GM19025 (cell line): ENCODE data around the gene NRK.
"Not testable (repeated sequence)": the region's sequence is repeated elsewhere in the genome, so short reads cannot be mapped to it uniquely, and the experiment has no call there.

ENCODE experiments used
- ATAC-seq: cut with Tn5 transposase; IDR thresholded peaks from one replicate; pipeline ENCODE4 v1.9.1; 2021; ENCODE audit warnings: mild to moderate bottlenecking, low read depth, moderate library complexity; ENCODE audit not compliant: unreplicated experiment

The NRK gene

DNA sequence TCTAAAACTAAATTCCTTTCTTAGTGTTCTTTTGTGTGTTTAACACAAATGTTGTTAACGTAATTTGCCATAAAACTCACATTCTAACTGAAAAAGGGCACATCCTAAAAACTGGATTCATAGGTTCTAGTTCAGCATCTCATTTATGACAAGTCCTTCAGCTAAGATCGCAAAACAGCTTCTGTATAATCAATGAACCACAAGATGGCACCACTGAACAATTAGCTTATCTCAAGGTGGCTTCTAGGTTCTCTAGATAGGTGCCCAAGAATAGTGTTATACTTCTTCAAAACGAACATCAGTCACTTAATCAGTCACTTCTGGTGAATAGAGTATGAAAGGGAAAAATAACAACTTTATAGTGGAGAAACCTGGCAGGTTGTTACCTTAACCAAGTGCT is 54.3 kb downstream of the NRK start:
- no peak for ATAC-seq

DNA sequence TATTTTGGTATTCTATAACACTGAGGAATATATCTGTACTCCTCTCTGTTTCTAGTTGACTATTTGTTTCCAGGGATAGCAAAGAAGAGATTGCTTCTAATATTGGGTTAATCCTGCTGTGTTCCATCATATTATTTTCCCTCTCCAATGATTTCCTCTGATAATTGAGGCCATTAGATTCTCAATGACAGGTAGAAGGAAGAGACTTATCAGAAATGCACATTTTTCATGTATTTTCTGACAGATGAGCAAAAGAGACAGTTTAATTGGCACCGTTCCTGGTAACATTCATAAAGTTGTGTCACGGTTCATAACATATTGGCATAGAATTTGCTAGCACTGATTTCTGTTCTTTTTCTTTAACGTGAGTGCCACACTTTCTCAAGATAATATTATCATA is 58.2 kb downstream of the NRK start:
- ATAC-seq: no peak

DNA sequence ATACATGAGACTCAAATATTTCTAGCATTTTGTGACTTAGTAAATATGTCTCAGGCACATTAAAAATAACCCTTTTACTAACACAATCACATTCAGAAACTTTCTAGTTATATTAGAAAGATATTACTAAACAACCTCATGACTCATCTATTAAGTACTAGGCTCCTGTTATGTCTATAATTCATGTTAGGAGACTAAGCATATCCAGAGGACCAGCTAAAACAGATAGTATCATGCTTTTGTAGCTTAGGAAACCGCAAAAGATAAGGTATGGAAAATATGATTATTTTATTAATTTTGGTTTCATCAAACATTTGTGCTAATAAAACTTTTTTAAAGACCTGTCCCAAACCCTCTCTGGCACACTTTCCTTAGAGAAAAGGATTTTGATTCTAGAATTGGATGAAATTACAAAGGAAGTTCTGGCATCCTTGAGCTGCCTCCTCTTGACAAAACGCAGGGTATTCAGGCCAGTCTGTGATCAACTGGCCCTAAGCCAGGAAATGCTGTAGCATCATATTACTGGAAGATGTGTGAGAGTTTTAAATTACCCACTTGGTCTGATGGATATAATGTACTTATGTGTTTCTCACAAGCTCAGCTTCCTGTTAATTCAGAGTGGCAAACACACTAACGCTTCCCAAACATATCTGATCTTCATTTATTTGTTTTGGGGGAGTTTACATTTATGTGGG is 60.4 kb downstream of the NRK start:
- ATAC-seq: no peak

DNA sequence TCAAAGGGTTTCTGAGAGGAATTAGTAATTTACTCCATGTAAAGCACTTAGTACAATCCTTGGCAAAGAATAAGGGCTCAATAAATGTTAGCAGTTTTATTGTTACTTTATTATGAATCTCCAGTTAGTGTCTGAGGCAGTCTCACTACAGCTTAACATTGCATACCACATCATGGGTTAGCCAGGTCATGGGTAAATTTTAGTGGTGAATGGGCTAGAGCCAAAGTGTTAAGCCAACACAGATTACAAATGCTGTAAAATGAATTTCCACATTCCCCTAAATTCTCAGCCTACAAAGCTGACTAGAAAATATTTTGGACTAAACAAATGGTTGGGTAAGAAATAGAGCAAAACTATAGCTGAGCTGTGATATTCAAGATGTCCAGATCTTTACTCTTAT is 72.4 kb downstream of the NRK start:
- ATAC-seq: no peak

DNA sequence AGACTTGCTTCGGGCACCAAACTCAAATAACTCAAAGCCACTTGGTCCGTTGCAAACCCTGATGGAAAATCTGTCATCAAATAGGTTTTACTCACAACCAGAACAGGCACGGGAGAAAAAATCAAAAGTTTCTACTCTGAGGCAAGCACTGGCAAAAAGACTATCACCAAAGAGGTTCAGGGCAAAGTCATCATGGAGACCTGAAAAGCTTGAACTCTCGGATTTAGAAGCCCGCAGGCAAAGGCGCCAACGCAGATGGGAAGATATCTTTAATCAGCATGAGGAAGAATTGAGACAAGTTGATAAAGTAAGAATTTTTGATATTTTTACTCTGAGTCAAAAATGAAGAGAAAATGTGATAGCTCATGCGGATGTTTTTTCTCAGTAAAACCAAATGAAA is 87.2 kb downstream of the NRK start:
- no peak for ATAC-seq

DNA sequence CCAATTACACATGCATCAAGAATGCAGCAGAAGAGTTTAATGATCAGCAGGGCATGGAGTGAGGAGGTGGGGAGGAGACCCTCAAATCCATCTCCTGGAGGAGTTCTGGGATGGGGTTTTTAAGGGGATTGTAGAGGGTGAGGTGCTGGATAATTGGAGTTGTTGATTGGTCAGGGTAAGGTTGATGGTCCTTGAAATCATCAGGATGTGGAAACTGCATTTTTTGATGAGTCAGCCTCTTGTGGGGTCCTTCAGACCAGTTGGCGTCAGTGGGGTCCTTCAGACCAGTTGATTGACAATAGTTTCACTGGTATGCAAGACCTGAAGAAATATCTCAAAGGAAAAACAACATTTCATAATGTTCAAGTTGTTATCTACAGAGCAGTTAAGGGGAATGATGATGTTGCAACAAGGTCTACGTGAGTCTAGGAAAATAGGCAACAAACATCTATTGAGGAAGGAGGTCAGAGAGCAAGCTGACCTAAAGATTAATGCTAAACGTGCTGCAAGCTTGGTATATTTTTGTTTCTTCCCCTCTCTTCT is 88.3 kb downstream of the NRK start:
- no peak for ATAC-seq

DNA sequence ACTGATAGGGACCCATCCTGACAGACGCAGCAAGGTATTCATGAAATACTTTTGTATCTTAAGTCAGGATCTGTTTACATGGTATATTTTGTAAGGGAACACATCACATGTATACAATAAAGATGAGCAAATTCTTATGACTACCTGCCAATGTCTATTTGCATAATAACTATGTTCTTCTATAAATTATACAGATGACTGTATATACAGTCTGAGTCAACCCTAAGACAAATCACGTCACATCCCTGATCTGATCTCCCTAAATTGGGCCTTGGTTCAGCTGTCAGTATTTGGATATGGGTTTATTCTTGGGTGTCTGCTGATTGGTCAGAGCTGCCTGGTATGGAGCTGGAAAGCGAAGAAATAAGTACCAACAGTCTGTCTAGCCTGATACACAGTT is 122.9 kb downstream of the NRK start:
- ATAC-seq: no peak

DNA sequence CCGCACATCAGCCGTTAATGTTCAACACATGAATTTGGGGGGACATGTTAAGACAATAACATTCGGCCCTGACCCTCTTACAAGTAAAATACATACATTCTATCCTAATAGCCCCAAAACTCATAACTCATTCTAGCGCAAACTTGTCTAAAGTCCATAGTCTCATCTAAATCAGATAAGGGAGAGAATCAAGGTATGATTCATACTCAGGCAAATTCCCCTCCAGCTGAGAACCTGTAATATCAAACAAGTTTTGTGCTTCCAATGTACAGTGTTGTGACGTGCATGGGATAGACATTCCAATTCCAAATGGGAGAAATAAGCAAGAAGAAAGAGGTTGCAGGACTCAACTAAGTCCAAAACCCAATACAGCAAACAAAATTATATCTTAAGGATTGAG is 147.1 kb downstream of the NRK start:
- no peak for ATAC-seq

DNA sequence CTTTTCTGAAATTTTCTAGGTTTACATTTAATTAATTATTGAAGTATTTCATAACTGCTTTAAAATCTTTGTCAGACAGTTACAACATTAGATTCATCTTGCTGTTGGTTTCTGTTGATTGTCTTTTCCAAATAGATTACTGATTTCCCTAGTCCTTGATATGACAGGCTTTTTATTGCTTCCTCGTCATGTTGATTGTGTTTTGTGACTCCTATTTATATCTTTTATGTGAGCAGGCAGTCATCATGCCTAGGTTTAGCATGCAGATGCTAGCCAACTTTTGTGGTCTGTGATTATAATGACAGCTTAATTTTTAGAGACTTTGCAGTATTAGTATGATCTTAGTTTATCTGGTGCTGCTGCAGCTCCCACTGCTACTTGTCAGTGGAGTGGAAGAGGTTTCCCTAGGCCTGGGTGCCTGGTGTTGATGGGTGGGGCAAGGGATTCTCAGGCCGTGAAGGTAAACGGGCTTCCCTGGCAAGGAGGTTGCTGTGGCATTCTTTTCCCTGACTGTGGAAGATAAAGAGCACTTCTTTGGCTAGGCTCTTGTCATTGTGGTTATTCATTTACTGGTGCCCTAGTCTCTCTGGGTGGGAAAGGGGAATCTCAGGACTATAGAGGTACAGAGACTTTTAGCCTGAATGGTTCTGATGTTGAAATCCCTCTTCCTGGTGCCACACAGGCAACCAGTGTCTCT is 150.5 kb downstream of the NRK start:
- ATAC-seq: no peak

DNA sequence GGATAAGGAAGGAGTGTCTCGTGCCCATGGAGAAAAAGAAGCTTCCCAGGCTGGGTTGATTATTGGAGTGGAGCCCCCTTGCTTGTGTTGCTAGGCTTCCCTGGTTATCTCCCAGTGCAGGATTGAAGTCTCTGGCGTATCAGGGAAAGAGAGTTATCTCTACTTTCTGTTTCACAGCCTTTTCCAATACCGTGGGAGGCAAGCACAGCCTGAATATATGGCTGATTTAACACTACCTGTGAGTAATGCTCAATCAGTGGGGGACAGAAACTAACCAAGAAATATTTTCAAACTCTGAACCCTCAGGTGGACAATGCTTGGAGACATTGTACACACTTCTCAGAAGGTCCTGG is 151.0 kb downstream of the NRK start:
- ATAC-seq: no peak

DNA sequence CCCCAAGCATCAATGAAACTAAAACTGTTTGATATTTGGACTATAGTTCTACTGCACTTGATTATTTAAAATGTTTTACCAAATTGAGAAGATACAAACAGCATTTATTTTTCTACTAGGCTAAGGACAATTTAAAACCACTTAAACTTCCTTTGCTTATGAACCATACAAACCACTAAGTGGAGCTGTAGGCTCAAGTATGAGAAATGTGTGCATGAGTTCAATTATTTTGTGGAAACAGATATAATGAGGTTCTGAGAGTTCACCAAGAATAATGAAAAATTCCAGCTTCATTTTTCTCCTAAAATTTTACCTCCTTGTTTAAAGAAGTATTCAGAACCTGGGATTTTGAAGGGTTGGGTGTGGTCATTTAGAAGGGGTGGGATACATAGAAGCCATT is 153.0 kb downstream of the NRK start:
- ATAC-seq: no peak

DNA sequence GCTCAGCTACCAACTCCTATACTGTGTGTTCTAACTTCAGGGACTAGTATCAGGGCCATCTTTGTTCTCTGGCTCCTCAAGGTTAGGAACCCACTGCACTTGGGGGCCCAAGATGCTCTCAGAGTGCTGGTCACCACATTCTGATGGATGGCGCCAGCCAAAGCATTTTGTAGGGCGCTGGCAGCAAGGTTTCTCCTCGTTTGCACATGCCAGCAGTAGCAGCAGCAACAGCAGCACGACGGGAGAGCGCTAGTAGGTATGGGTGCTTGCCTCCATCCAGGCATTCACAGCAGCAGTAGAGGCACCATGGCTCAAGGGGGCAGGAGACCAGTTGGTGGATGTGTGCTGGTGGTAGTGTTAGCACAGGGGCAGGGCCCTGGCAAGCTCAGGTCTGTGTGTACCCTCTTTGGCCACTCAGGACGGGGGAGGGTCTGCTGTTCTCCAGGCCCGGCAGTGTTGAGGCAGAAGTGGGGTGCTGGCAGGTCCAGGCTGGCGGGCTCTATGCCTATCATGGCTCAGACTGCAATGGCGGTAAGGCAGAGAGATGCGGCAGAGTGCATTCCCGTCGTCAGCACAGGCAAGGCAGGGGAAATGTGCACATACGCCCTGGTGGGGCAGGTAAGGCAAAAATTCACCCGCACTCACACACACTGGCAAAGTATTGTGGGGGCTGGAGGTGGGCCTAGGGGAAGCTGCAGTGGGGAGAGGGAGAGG is 159.6 kb downstream of the NRK start:
- ATAC-seq: no peak

DNA sequence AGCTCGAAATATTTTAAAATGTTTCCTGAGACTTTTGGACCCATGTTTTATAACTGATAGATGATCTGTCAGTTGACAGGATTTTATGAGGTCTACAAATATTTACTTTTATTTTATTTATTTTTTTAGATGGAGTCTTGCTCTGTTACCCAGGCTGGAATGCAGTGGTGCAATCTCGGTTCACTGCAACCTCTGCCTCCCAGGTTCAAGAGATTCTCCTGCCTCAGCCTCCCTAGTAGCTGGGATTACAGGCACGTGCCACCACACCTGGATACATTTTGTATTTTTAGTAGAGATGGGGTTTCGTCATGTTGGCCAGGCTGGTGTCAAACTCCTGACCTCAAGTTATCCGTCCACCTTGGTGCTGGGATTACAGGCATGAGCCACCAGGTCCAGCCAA is 166.1 kb downstream of the NRK start:
- ATAC-seq: not testable (repeated sequence)

DNA sequence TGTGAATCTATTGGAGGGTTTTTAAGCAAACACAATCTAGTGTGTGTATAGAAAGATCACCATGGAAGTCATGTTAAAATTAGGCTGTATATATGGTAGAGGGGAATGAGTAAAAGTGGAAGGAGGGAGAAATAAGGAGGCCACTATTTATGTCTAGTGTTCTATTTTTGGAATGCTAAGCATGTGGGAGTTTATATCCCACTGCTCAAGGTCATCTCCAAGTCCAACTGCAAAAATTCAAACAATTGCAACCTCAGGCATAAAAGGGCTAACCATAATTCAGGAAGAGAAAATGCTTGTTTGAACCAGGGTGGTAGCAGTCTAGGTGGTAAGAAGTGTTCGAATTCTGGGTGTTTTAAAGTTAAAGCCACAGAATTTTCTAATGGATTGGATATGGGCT is 177.0 kb downstream of the NRK start:
- ATAC-seq: no peak

DNA sequence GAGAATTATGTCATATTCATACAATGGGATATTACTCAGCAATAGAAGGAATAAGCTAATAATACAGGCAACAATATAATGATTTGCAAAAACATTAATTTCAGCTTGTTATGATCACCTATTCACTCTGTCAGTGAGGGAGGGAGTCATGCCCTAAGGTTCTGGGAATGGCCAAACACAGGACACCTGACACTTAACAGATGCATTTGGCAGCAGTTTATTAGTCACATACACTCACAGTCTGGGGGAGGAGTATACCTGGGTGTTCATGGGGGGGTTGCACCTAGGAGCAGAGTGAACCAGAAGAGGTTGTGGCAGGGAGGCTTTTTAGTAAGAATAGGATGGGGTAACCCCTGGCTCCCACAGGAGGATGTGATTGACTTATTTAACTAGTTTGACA is 177.9 kb downstream of the NRK start:
- no peak for ATAC-seq

DNA sequence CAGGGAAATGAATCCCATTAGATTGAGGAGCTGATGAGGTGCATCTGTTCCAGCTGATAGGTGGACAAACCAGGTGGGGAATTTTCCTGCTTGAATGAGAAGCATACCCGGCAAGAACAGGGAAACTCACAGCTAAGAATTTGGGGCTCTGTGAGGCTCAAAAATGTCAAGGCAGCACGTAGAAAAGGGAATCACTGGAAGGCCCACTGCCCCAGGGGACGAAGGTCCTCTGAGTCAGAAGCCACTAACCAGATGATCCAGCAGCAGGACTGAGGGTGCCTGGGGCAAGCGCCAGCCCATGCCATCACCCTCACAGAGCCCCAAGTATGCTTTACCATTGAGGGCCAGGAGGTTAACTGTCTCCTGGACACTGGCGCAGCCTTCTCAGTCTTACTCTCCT is 178.3 kb downstream of the NRK start:
- not testable (repeated sequence) for ATAC-seq

DNA sequence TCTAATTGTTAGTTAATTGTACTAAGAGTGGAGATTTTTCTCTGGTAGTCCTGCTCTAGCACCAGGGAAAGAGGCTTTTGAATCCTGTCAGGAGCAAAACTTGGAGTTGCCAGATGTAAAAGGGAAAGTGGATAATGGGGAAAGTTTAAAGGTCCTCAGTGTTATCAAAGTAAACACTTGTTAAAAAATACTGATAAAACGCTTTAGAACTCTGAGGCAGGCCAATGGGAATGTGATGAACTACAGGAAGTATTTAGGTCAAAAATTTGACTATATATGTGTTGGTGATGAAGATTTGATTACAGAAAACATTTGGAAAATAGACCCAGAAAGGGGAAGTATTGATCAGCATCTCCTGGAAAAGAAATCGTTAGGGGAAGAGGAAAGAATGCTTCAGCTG is 183.3 kb downstream of the NRK start:
- ATAC-seq: no peak

DNA sequence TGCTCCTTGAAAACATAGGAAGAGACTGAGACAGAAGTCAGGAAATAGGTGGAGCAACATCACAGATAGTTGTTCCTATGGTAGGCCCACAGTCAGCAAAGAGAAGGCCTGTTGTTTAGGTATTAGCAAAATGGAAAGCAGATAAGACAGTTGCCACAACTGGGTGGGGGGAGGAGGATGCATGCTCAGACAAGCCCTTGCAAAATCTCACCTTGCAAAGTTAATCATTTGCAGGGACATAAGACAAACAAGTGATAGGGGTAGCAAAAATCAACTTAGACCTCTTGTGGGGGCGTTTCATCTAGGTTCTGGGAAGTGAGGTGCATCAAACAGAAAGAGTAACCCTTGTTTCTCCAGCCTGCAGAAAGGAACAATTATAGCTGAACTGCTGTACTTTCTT is 185.5 kb downstream of the NRK start:
- no peak for ATAC-seq
